Ectodermal cell (in vitro differentiated cells): ENCODE results near the gene ARFGAP3.

Experiments used
- H3K27ac ChIP-seq: 2 replicates; pipeline ENCODE4 v1.7.0; 2013; ENCODE audit warnings: mild to moderate bottlenecking, low read depth, low read length; ENCODE audit not compliant: insufficient read depth, poor library complexity, severe bottlenecking
- H3K27me3 ChIP-seq: 2 replicates; pipeline ENCODE4 v1.7.0; 2013; ENCODE audit warnings: mild to moderate bottlenecking, low read length; ENCODE audit not compliant: insufficient read depth, control insufficient read depth, poor library complexity, severe bottlenecking
- H3K36me3 ChIP-seq: one replicate; pipeline ENCODE4 v1.7.0; 2013; ENCODE audit warnings: low read length; ENCODE audit not compliant: control insufficient read depth, insufficient read depth
- H3K4me1 ChIP-seq: one replicate; pipeline ENCODE4 v1.7.0; 2013; ENCODE audit warnings: low read length; ENCODE audit not compliant: control insufficient read depth, insufficient read depth
- H3K4me3 ChIP-seq: 2 replicates; pipeline ENCODE4 v1.7.0; 2013; ENCODE audit warnings: low read depth, low read length, control low read depth; ENCODE audit not compliant: insufficient read depth
- H3K9me3 ChIP-seq: 2 replicates; pipeline ENCODE4 v1.7.0; 2013; ENCODE audit warnings: mild to moderate bottlenecking, low read length, moderate library complexity; ENCODE audit not compliant: control insufficient read depth
- WGBS, 2 experiments: methylation state at CpG; one replicate each; pipeline ENCODE4 v1.1.7; 2013; ENCODE audit warnings: missing lambda C conversion rate in 2 of 2; 5-methylcytosine and 5-hydroxymethylcytosine counted together

ARFGAP3 gene

GRCh38 chr22:42884616-42885375 lies 27.7 kb upstream of the ARFGAP3 start:
- Histone ChIP-seq H3K4me3 (no peak overlapping the region), H3K27me3 (no peaks in the 10 kb centered on the region), H3K9me3 (no peaks in the 10 kb centered on the region), H3K36me3 (peaks cover 7% of the 10 kb centered on the region), H3K4me1 (no peaks in the 10 kb centered on the region), H3K27ac (no peak overlapping the region)
- WGBS, 2 experiments: 86 to 92% methylated on average over 7 of the region's 7 CpGs

DNA sequence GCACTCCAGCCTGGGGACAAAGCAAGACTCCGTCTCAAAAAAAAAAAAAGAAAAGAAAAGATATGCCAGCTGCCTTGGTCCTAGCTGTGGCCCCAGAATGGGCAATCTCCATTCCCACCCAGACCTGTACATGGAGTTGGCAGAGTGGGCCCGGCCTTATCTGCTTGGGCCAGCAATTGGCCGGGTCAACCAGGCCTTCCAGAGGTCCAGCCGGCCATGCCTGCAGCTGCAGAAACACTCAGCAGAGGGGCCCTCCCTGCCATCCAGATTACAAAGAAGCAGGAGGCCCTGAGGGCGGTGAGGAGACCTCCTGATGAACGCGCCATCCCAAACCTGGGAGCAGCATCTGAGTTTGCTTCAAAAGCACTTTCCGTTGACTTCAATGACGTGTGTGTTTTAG lies 26.9 kb upstream of the ARFGAP3 start:
- peaks cover 7% of the 10 kb centered on the region for H3K36me3 ChIP-seq
- H3K27me3 ChIP-seq: no peaks in the 10 kb centered on the region
- no peak overlapping the region for H3K4me3 ChIP-seq
- H3K27ac ChIP-seq: no peak overlapping the region
- H3K9me3 ChIP-seq: no peaks in the 10 kb centered on the region
- H3K4me1 ChIP-seq: no peaks in the 10 kb centered on the region
- 93% methylated on average over 9 of the region's 9 CpGs for WGBS, 2 experiments

DNA sequence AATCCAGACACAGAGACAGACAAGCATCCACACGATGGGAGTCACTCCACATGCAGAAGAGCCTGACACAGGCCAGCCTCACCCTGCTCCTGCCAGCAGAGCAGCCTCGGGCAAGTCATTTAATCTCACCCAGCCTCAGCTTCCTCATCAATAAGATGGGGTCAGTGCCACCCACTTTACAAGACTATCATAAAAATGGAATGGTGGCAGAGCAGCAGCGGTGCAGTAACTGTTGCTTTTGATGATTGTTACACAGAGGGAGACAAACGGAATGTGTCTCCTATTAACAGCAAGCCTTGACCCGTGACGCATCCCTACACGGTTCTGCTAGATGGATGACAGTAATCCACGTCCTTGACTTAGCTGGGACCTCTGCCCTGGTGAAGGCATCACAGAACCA lies 26.0 kb upstream of the ARFGAP3 start:
- H3K4me3 ChIP-seq: no peak overlapping the region
- H3K36me3 ChIP-seq: peaks cover 7% of the 10 kb centered on the region
- H3K27me3 ChIP-seq: no peaks in the 10 kb centered on the region
- H3K4me1 ChIP-seq: no peaks in the 10 kb centered on the region
- H3K27ac ChIP-seq: no peak overlapping the region
- WGBS, 2 experiments: 91 to 92% methylated on average over 8 of the region's 8 CpGs
- no peaks in the 10 kb centered on the region for H3K9me3 ChIP-seq

DNA sequence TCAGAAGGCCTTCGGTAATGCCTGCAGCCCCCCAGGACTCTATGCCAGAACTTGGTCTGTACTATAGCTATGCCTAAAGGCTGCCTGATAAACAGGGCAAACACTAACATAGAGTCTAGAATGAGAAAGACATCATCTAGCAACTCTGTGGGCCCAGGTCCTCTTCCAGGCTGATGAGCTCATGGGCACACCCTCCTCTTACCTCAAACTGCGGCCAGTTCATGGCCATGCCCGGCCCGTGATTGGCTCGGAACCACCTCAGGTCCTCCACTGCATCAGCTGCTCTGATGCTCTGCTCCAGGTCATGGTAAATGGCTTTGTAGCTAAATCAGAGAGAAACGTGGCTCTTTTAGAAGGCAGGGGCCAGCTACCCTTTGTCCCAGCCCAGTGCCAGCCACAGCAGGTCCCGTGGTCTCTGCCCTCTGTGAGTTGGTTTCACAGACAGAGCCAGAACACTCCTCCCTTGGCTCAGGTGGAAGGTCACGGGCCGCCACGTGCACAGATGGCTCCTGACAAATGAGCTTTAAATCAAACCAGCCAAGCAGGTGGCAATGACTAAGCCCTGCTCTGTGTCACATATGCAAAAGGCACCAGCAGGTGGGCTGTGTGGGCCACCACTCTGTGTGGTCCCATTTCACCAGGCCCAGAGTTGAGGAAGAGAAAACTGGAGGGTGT lies 25.0 kb upstream of the ARFGAP3 start:
- peaks cover 9% of the 10 kb centered on the region for H3K36me3 ChIP-seq
- no peaks in the 10 kb centered on the region for H3K27me3 ChIP-seq
- no peaks in the 10 kb centered on the region for H3K4me1 ChIP-seq
- H3K4me3 ChIP-seq: no peak overlapping the region
- 75 to 76% methylated on average over 10 of the region's 10 CpGs for WGBS, 2 experiments
- no peaks in the 10 kb centered on the region for H3K9me3 ChIP-seq
- no peak overlapping the region for H3K27ac ChIP-seq

DNA sequence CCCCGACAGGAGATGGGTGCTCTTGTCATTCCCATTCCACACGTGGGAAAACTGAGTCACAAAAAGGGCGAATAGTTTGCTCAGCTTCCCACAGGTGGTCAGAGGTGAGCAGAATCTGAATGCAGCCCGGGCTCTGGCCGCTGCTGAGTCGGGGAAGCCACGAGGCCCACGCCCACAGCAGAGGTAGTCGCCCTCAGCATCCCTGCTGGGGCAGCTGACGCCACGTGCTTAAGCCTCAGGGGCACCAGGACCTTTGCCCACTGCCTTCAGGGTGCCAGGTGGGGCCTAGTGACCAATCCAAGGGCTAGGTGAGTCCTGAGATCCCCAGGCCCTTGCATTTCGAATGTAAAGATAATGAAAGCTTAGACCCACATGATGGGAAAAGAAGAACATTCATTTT lies 24.2 kb upstream of the ARFGAP3 start:
- Histone ChIP-seq H3K9me3 (no peaks in the 10 kb centered on the region), H3K4me3 (no peak overlapping the region), H3K36me3 (peaks cover 14% of the 10 kb centered on the region), H3K4me1 (no peaks in the 10 kb centered on the region), H3K27ac (no peak overlapping the region), H3K27me3 (no peaks in the 10 kb centered on the region)
- WGBS, 2 experiments: 93 to 96% methylated on average over 12 of the region's 12 CpGs

GRCh38 chr22:42880815-42881214 lies 23.7 kb upstream of the ARFGAP3 start:
- Histone ChIP-seq H3K27me3 (no peaks in the 10 kb centered on the region), H3K9me3 (no peaks in the 10 kb centered on the region), H3K4me1 (no peaks in the 10 kb centered on the region), H3K36me3 (peaks cover 14% of the 10 kb centered on the region), H3K4me3 (no peak overlapping the region), H3K27ac (no peak overlapping the region)
- 85 to 88% methylated on average over 8 of the region's 8 CpGs for WGBS, 2 experiments

GRCh38 chr22:42879371-42880021 lies 22.4 kb upstream of the ARFGAP3 start:
- H3K9me3 ChIP-seq: no peaks in the 10 kb centered on the region
- WGBS, 2 experiments: 91 to 92% methylated on average over 14 of the region's 14 CpGs
- no peaks in the 10 kb centered on the region for H3K27me3 ChIP-seq
- H3K36me3 ChIP-seq: peaks cover 15% of the 10 kb centered on the region
- H3K4me1 ChIP-seq: no peaks in the 10 kb centered on the region
- H3K4me3 ChIP-seq: no peak overlapping the region
- no peak overlapping the region for H3K27ac ChIP-seq

- 91 to 94% methylated on average over 22 of the region's 22 CpGs for WGBS, 2 experiments
Measured at GRCh38 chr22:42878561-42879305, 21.7 kb upstream of the ARFGAP3 start.

DNA sequence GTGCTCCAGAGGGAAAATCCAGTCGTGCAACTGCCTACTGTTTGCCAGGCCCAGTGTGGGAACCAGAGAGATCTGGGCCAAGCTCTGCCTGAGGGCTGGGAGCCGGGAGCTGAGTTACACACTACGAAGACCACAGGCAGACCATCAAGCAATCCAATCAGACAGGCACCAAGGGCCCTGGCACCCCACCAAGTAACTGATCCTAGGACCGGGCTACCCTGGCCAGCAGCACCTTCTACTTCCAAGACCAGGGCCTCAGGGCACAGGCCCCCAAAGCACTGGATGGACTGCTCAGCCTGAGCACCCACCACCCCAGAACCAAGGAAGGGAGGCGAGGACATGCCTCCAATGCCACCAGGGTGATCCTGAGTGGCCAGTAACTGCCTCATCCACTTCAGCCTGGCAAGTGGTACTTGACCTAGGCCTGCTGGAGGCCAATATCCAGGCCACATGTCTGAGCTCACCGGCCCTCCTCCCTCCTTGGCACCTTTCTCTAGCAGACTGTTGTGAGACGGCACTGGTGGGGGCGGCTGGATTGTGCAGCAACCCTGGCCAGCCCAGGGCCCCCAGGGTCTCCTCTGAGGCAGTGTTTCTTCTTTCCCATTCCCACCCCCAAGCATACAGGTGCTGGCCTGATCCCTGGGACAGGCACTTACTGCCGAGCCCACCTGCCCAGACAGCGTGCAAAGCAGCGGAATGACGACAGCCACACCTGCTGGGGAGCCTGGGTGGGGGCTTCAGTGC lies 20.7 kb upstream of the ARFGAP3 start:
- no peak overlapping the region for H3K4me3 ChIP-seq
- no peaks in the 10 kb centered on the region for H3K27me3 ChIP-seq
- 90 to 91% methylated on average over 12 of the region's 12 CpGs for WGBS, 2 experiments
- no peak overlapping the region for H3K27ac ChIP-seq
- no peaks in the 10 kb centered on the region for H3K9me3 ChIP-seq
- H3K4me1 ChIP-seq: no peaks in the 10 kb centered on the region
- peaks cover 11% of the 10 kb centered on the region for H3K36me3 ChIP-seq

More at GRCh38 chr22:42878561-42879305, 21.7 kb upstream of the ARFGAP3 start:
- Histone ChIP-seq H3K27me3 (no peaks in the 10 kb centered on the region), H3K4me3 (no peak overlapping the region), H3K4me1 (no peaks in the 10 kb centered on the region), H3K9me3 (no peaks in the 10 kb centered on the region), H3K36me3 (peaks cover 18% of the 10 kb centered on the region), H3K27ac (no peak overlapping the region)
